Hepatocyte (in vitro differentiated cells): ENCODE results near the gene ENOX1. TPM values are rescaled to one million over a fixed set of nuclear protein-coding genes. Genes with fewer than 3 reads are reported as not detected.

Experiments
- DNase-seq: peaks from one replicate; pipeline ENCODE4 v3.0.0-alpha.2; 2016; ENCODE audit warnings: low spot score
- H2AFZ ChIP-seq: fragments of 200-600 bp; sonication (generic); 2 replicates; pipeline ENCODE4 v1.6.0; 2016; ENCODE audit warnings: antibody characterized with exemption, mild to moderate bottlenecking
- H3K27ac ChIP-seq: fragments of 200-600 bp; sonication (generic); 2 replicates; pipeline ENCODE4 v1.5.1; 2016; ENCODE audit warnings: mild to moderate bottlenecking
- H3K27me3 ChIP-seq: fragments of 200-600 bp; sonication (generic); 2 replicates; pipeline ENCODE4 v1.6.1; 2016
- H3K36me3 ChIP-seq: fragments of 200-600 bp; sonication (generic); replicated peaks from 2 replicates; pipeline ENCODE4 v1.5.1; 2016; ENCODE audit warnings: low read depth; ENCODE audit not compliant: insufficient read depth
- H3K4me1 ChIP-seq: fragments of 200-600 bp; sonication (generic); 2 replicates; pipeline ENCODE4 v1.5.1; 2016; ENCODE audit warnings: mild to moderate bottlenecking, moderate library complexity; ENCODE audit not compliant: insufficient read depth
- H3K4me2 ChIP-seq: fragments of 200-600 bp; sonication (generic); 2 replicates; pipeline ENCODE4 v1.6.0; 2016
- H3K4me3 ChIP-seq: fragments of 200-600 bp; sonication (generic); 2 replicates; pipeline ENCODE4 v1.5.1; 2016; ENCODE audit warnings: mild to moderate bottlenecking
- H3K79me2 ChIP-seq: fragments of 200-600 bp; sonication (generic); 2 replicates; pipeline ENCODE4 v1.6.0; 2017; ENCODE audit warnings: mild to moderate bottlenecking
- H3K9me2 ChIP-seq: fragments of 200-600 bp; sonication (generic); replicated peaks from 2 replicates; pipeline ENCODE4 v1.6.0; 2017; ENCODE audit warnings: mild to moderate bottlenecking; ENCODE audit not compliant: insufficient read depth
- H3K9me3 ChIP-seq: fragments of 200-600 bp; sonication (generic); 2 replicates; pipeline ENCODE4 v1.5.1; 2016; ENCODE audit warnings: low read depth, mild to moderate bottlenecking
- H4K20me1 ChIP-seq: fragments of 200-600 bp; sonication (generic); 2 replicates; pipeline ENCODE4 v1.6.0; 2016; ENCODE audit warnings: mild to moderate bottlenecking; ENCODE audit not compliant: insufficient read depth, poor library complexity, severe bottlenecking
- EZH2 ChIP-seq: fragments of 200-600 bp; sonication (generic); IDR thresholded peaks from 2 replicates; pipeline ENCODE4 v1.6.1; 2016; ENCODE audit warnings: antibody characterized with exemption, mild to moderate bottlenecking, borderline replicate concordance
- EZH2phosphoT487 ChIP-seq: fragments of 200-600 bp; sonication (generic); IDR thresholded peaks from one replicate; pipeline ENCODE4 v1.6.1; 2018; ENCODE audit warnings: antibody characterized with exemption, mild to moderate bottlenecking, low read depth, moderate library complexity; ENCODE audit not compliant: unreplicated experiment, severe bottlenecking
- WGBS: methylation state at CpG from one replicate; pipeline ENCODE4 v1.1.6; 2016; ENCODE audit warnings: low lambda C conversion rate; ENCODE audit errors: missing lambda C conversion rate; 5-methylcytosine and 5-hydroxymethylcytosine counted together
- polyA plus RNA-seq: library from polyadenylated mRNA; unstranded; fragments of >200 nt; fragmentation: Nextera tagmentation; extraction: Ambion mirVana; gene quantifications from 2 replicates; pipeline ENCODE4 v1.2.1, GENCODE V29; 2016
- total RNA-seq: library from RNA; depleted of rRNA; stranded (reverse); fragments of >200 nt; gene quantifications from 2 replicates; pipeline ENCODE4 v1.2.3, GENCODE V29; 2014
- TF ChIP-seq, protein P1 (sequence below): fragments of 200-600 bp; sonication (generic); IDR thresholded peaks from 2 replicates; pipeline ENCODE4 v1.5.1; 2016; ENCODE audit warnings: antibody characterized with exemption, mild to moderate bottlenecking; ENCODE audit not compliant: poor library complexity

The ENOX1 gene
- total and polyA plus RNA-seq, 2 experiments from 2014 or later = 2.4 to 4.0 TPM

DNA sequence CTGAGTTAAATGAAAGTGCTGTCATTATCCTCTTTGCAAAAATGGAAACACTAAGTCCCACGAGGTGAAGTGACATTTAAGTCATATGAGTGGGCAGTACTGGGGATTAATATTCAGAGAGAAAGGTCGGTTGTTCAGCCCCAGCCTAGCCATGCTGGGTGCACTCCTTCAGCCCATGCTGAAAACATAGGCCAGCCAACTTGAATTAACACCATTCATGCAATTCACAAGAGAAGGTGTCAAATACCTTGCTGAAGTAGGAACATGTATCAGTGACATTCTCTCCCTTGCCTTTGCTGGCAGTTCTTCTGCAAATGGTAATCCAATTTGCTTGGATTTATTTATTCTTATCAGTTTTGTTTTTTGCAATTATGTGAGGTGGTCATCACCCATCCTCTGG is 507.1 kb downstream of the ENOX1 start:
- H3K27me3 ChIP-seq = no peaks in the 10 kb centered on the region
- no peaks in the 10 kb centered on the region for H3K9me3 ChIP-seq
- H3K9me2 ChIP-seq = no peaks in the 10 kb centered on the region
- no peak for DNase-seq
- no peaks in the 10 kb centered on the region for H3K4me1 ChIP-seq
- H2AFZ ChIP-seq = no peak overlapping the region
- WGBS = 64% methylated on average over 2 of the region's 2 CpGs
- H3K27ac ChIP-seq = no peak overlapping the region
- no peaks in the 10 kb centered on the region for H4K20me1 ChIP-seq
- no peak overlapping the region for H3K4me3 ChIP-seq
- no peaks in the 10 kb centered on the region for H3K36me3 ChIP-seq
- H3K79me2 ChIP-seq = no peaks in the 10 kb centered on the region
- TF ChIP-seq, protein P1, sequence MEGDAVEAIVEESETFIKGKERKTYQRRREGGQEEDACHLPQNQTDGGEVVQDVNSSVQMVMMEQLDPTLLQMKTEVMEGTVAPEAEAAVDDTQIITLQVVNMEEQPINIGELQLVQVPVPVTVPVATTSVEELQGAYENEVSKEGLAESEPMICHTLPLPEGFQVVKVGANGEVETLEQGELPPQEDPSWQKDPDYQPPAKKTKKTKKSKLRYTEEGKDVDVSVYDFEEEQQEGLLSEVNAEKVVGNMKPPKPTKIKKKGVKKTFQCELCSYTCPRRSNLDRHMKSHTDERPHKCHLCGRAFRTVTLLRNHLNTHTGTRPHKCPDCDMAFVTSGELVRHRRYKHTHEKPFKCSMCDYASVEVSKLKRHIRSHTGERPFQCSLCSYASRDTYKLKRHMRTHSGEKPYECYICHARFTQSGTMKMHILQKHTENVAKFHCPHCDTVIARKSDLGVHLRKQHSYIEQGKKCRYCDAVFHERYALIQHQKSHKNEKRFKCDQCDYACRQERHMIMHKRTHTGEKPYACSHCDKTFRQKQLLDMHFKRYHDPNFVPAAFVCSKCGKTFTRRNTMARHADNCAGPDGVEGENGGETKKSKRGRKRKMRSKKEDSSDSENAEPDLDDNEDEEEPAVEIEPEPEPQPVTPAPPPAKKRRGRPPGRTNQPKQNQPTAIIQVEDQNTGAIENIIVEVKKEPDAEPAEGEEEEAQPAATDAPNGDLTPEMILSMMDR = no peak
- TF ChIP-seq EZH2 (no peak), EZH2phosphoT487 (no peak)
- H3K4me2 ChIP-seq = no peak overlapping the region

- Histone ChIP-seq H3K27me3 (no peaks in the 10 kb centered on the region), H2AFZ (no peak overlapping the region), H3K4me1 (no peaks in the 10 kb centered on the region), H3K79me2 (no peaks in the 10 kb centered on the region), H3K9me3 (no peaks in the 10 kb centered on the region), H3K9me2 (no peaks in the 10 kb centered on the region), H3K4me3 (no peak overlapping the region), H3K27ac (no peak overlapping the region), H3K4me2 (no peak overlapping the region), H4K20me1 (no peaks in the 10 kb centered on the region), H3K36me3 (no peaks in the 10 kb centered on the region)
- 75% methylated on average over 1 of the region's 1 CpG for WGBS
- TF ChIP-seq EZH2phosphoT487 (no peak), EZH2 (no peak)
- TF ChIP-seq, protein P1 = no peak
- no peak for DNase-seq
These were observed 508.6 kb downstream of the ENOX1 start for GRCh38 chr13:43278127-43278526.

DNA sequence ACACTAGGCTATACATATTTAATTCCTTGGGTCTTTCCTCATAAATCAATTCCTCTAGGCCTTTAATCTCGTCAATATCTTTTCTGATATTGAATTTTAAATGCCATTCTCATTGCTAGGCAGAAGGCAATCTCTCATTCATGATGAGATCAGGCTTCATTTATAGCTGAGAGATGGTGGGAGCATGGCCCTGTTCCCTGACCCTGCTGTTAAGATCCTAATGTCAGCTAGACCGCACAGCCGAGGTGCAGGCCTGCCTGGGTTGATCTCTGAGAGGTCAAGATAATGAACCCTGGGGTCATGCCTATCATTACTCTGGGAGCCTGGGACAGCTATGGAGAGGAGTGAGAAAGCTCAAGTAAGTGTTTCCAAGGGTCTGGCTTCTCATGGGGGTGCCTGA is 509.6 kb downstream of the ENOX1 start:
- no peaks in the 10 kb centered on the region for H3K36me3 ChIP-seq
- no peak overlapping the region for H3K4me2 ChIP-seq
- no peak overlapping the region for H2AFZ ChIP-seq
- H3K27ac ChIP-seq = no peak overlapping the region
- DNase-seq = no peak
- H3K79me2 ChIP-seq = no peaks in the 10 kb centered on the region
- H3K27me3 ChIP-seq = no peaks in the 10 kb centered on the region
- no peak for TF ChIP-seq EZH2phosphoT487
- TF ChIP-seq, protein P1 = no peak
- TF ChIP-seq EZH2 = no peak
- no peak overlapping the region for H3K4me3 ChIP-seq
- no peaks in the 10 kb centered on the region for H3K9me2 ChIP-seq
- H3K9me3 ChIP-seq = no peaks in the 10 kb centered on the region
- H3K4me1 ChIP-seq = no peaks in the 10 kb centered on the region
- no peaks in the 10 kb centered on the region for H4K20me1 ChIP-seq
- WGBS = 82% methylated on average over 3 of the region's 3 CpGs

- H3K4me3 ChIP-seq = no peak overlapping the region
- no peak overlapping the region for H2AFZ ChIP-seq
- H3K9me3 ChIP-seq = no peaks in the 10 kb centered on the region
- H3K27me3 ChIP-seq = no peaks in the 10 kb centered on the region
- no peak overlapping the region for H3K27ac ChIP-seq
- H3K4me2 ChIP-seq = no peak overlapping the region
- H3K79me2 ChIP-seq = no peaks in the 10 kb centered on the region
- no peak for DNase-seq
- 66% methylated on average over 4 of the region's 4 CpGs for WGBS
- TF ChIP-seq EZH2 = no peak
- TF ChIP-seq, protein P1 = no peak
- no peak for TF ChIP-seq EZH2phosphoT487
- no peaks in the 10 kb centered on the region for H3K36me3 ChIP-seq
- H4K20me1 ChIP-seq = no peaks in the 10 kb centered on the region
- no peaks in the 10 kb centered on the region for H3K9me2 ChIP-seq
- peaks cover 14% of the 10 kb centered on the region for H3K4me1 ChIP-seq
These were observed 511.9 kb downstream of the ENOX1 start for GRCh38 chr13:43274881-43275280.
